Spleen (tissue), 11 donors: ENCODE results near the gene ATXN10. TPM values are rescaled to one million over a fixed set of nuclear protein-coding genes. Genes with fewer than 3 reads are reported as not detected.

Source experiments
- DNase-seq: peaks from one replicate; pipeline ENCODE4 v3.0.0-alpha.2; 2020
- H3K27ac ChIP-seq, 8 donors: fragments of 200-600 bp; sonication (generic) in 7 of 8; 1 replicate in 4 of 8; 2 replicates in 4 of 8; pipeline versions ENCODE4 v1.5.0 to v1.8.0; 2016 to 2021; ENCODE audit warnings: inconsistent platforms in 4 of 8, mild to moderate bottlenecking in 4 of 8, moderate library complexity in 1 of 8
- H3K27me3 ChIP-seq, 7 donors: fragments of 200-600 bp; sonication (generic) in 6 of 7; replicated peaks in 1 of 7; 1 replicate in 4 of 7; 2 replicates in 3 of 7; pipeline versions ENCODE4 v1.5.0 to v1.8.0; 2016 to 2021; ENCODE audit warnings: inconsistent platforms in 3 of 7, mild to moderate bottlenecking in 1 of 7
- H3K36me3 ChIP-seq, 6 donors: fragments of 200-600 bp; sonication (generic) in 5 of 6; 1 replicate in 4 of 6; 2 replicates in 2 of 6; pipeline versions ENCODE4 v1.5.0 to v1.8.0; 2016 to 2021; ENCODE audit warnings: inconsistent platforms in 2 of 6
- H3K4me1 ChIP-seq, 6 donors: fragments of 200-600 bp; sonication (generic) in 5 of 6; 1 replicate in 3 of 6; 2 replicates in 3 of 6; pipeline versions ENCODE4 v1.5.0 to v1.8.0; 2016 to 2021; ENCODE audit warnings: inconsistent platforms in 3 of 6
- H3K4me3 ChIP-seq, 8 donors: fragments of 200-600 bp; sonication (generic) in 7 of 8; 1 replicate in 4 of 8; 2 replicates in 4 of 8; pipeline versions ENCODE4 v1.5.0 to v1.8.0; 2016 to 2021; ENCODE audit warnings: inconsistent platforms in 4 of 8, mild to moderate bottlenecking in 4 of 8, moderate library complexity in 2 of 8
- H3K9me3 ChIP-seq, 8 donors: fragments of 200-600 bp; sonication (generic) in 7 of 8; 1 replicate in 4 of 8; 2 replicates in 4 of 8; pipeline versions ENCODE4 v1.5.0 to v1.8.0; 2016 to 2021; ENCODE audit warnings: inconsistent platforms in 4 of 8
- POLR2A ChIP-seq, 3 donors: fragments of 450-650 bp; IDR thresholded peaks; one replicate each; pipeline ENCODE4 v1.5.1; 2017; ENCODE audit warnings: antibody characterized with exemption in 3 of 3, mild to moderate bottlenecking in 1 of 3
- POLR2AphosphoS5 ChIP-seq, 3 donors: sonication (generic); formaldehyde crosslinking; IDR thresholded peaks; one replicate each; pipeline ENCODE4 v1.5.1; 2017; ENCODE audit warnings: antibody characterized with exemption in 3 of 3
- WGBS, 5 donors: extraction: QIAGEN DNeasy Blood & Tissue Kit in 3 of 5; methylation state at CpG; one replicate each; pipeline versions ENCODE4 v1.1.5 to v1.1.7; 2013 to 2018; 5-methylcytosine and 5-hydroxymethylcytosine counted together
- intact Hi-C: fragments of 100-400 bp; cut with DNase I; formaldehyde crosslinking; loops from one replicate; pipeline ENCODE4 v1.15.0; 2023; ENCODE audit warnings: low total_unique reads
- microRNA-seq, 3 donors: library from miRNA; unstranded; fragments of <30 nt; microRNA quantifications; one replicate each; pipeline versions ENCODE4 to v1.1.0, GENCODE V29; 2019 to 2020
- polyA plus RNA-seq, 3 donors: library from polyadenylated mRNA; stranded (reverse); fragments of 200-250 nt; gene quantifications; one replicate each; pipeline ENCODE4 v1.2.1, GENCODE V29; 2013
- small RNA-seq, 4 donors: library from RNA; depleted of rRNA; stranded (forward); fragments of <200 nt; gene quantifications; one replicate each; pipeline ENCODE3, GENCODE V24; 2016
- total RNA-seq, 7 donors: library from RNA; depleted of rRNA in 3 of 7; stranded (reverse); fragments of >200 nt in 3 of 7; fragmentation: NEBNext Ultra II Directional in 4 of 7; extraction: Animal tissue kit (Norgen Biotek cat#: 25700) in 4 of 7; gene quantifications; one replicate each; pipeline versions ENCODE4 v1.1.0 to v1.2.1, GENCODE V29; 2016 to 2021
- TF ChIP-seq, protein P1 (sequence below), 11 experiments: fragments of 200-600 bp in 7 of 11; fragments of 450-650 bp in 4 of 11; sonication (generic) in 4 of 11; IDR thresholded peaks in 8 of 11; conservative IDR thresholded peaks in 3 of 11; 1 replicate in 7 of 11; 2 replicates in 4 of 11; pipeline versions ENCODE4 v1.4.0 to v1.8.0; 2016 to 2021; ENCODE audit warnings: antibody characterized with exemption in 11 of 11, inconsistent platforms in 4 of 11, mild to moderate bottlenecking in 1 of 11
- donor health status: healthy with polysubstance abuse.
- donor health status: DM: no; HTN: no; CAD: no; lungs with moderate emphysema.
- donor health status: DM: no; HTN: no; CAD: no.
- donor health status: Bipolar disorder and iron deficiency.
- donor health status: healthy.
- donor health status: DM: no; HTN: no; CAD: no.
- donor health status: DM: yes; HTN: yes; CAD: no.

Gene ATXN10
- total and polyA plus RNA-seq, 10 donors: 46.1 to 119 (median 84.6) TPM

DNA sequence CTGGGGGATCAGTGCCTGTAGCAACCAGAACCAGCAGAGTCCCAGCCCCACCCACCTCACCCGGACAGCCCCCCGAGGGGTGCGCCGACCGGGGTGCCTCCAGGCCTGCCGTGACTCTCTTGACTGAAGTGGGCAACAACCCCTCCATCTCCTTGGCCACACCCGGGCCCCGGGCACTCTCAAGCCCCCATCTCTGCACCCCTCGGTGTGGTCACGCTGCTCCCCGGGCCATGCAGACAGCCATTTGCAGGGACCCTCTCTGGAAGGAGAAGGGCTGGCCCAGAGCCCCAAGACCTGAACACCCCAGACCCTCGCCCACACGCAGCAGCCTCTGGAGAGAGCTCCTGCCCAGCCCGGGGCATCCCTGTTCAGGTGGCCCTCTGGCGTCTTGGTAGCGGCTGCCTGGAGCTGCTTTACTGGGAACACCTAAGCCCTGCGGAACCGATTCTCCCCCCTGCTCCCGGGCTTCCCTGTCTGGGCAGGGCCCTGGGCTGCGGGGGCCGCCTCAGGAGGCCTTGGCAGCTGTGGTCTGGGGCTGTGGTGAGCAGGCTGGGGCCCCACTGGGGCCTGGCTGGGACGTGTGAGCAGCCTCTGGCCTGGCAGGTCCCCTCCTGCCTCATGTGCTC lies 220.5 kb downstream of the ATXN10 start:
- no peak overlapping the region for H3K27ac ChIP-seq
- 63 to 84% (median 65%) methylated on average over 12 to 22 of the region's 22 CpGs for WGBS, 5 donors
- H3K27me3 ChIP-seq: peaks cover 0 to 88% (median 34%) of the 10 kb centered on the region in 7 donors
- H3K9me3 ChIP-seq: no peaks in the 10 kb centered on the region
- H3K4me1 ChIP-seq: no peaks in the 10 kb centered on the region
- DNase-seq: peak; percentile 64
- no peaks in the 10 kb centered on the region for H3K36me3 ChIP-seq
- intact Hi-C loops: no loop called here
- H3K4me3 ChIP-seq: no peak overlapping the region
- TF ChIP-seq POLR2AphosphoS5 (IDR thresholded peaks at IDR 0.05) (no peak), POLR2A (IDR thresholded peaks at IDR 0.05) (no peak)
- TF ChIP-seq, protein P1, sequence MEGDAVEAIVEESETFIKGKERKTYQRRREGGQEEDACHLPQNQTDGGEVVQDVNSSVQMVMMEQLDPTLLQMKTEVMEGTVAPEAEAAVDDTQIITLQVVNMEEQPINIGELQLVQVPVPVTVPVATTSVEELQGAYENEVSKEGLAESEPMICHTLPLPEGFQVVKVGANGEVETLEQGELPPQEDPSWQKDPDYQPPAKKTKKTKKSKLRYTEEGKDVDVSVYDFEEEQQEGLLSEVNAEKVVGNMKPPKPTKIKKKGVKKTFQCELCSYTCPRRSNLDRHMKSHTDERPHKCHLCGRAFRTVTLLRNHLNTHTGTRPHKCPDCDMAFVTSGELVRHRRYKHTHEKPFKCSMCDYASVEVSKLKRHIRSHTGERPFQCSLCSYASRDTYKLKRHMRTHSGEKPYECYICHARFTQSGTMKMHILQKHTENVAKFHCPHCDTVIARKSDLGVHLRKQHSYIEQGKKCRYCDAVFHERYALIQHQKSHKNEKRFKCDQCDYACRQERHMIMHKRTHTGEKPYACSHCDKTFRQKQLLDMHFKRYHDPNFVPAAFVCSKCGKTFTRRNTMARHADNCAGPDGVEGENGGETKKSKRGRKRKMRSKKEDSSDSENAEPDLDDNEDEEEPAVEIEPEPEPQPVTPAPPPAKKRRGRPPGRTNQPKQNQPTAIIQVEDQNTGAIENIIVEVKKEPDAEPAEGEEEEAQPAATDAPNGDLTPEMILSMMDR (IDR thresholded peaks at IDR 0.05 in 8 of 11, conservative IDR thresholded peaks at IDR 0.05 in 3 of 11): no peak

DNA sequence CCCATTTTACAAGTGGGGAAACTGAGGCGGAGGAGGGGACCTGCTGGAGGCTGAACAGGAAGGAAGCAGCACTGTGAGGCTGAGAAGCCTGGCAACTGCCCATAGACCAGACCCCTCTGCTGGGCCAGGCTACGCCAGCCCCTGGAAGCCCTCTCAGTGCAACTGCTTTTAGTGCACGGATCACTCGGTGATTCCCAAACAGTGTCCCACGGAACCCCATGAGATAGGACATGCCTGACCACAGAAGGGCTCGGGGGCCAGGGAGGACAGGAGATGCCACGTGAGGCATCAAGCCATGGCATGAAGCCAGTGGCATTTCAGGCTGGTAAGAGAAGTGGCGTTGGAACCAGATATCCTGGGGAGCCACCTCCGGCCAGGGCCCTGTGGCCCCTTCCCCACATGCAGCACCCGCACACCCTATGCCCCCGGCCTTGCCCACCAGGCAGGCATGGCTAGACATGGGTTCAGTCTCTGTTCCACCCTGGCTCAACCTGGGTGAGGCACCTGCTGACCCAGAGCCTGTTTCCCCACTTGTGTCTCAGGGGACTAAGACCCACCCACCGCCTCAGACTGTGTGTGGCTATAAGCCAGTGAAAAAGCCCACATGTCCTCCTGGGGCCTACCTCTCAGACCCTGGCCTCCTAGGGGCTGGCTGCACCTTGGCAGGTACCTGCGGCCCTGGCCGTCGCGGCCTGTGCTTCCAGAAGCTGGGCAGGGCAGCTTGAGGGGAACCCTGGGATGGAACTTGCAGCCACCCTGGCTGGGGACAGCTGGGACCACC lies 221.2 kb downstream of the ATXN10 start:
- intact Hi-C loops: no loop called here
- no peaks in the 10 kb centered on the region for H3K36me3 ChIP-seq
- peak; percentile 59 for DNase-seq
- H3K4me1 ChIP-seq: no peaks in the 10 kb centered on the region
- TF ChIP-seq, protein P1 (IDR thresholded peaks at IDR 0.05 in 8 of 11, conservative IDR thresholded peaks at IDR 0.05 in 3 of 11): no peak
- TF ChIP-seq POLR2AphosphoS5 (IDR thresholded peaks at IDR 0.05) (no peak), POLR2A (IDR thresholded peaks at IDR 0.05) (no peak)
- H3K4me3 ChIP-seq: no peak overlapping the region
- H3K27me3 ChIP-seq: peaks cover 0 to 92% (median 34%) of the 10 kb centered on the region in 7 donors
- 76 to 85% (median 76%) methylated on average over 11 to 16 of the region's 16 CpGs for WGBS, 5 donors
- no peak overlapping the region for H3K27ac ChIP-seq
- no peaks in the 10 kb centered on the region for H3K9me3 ChIP-seq

DNA sequence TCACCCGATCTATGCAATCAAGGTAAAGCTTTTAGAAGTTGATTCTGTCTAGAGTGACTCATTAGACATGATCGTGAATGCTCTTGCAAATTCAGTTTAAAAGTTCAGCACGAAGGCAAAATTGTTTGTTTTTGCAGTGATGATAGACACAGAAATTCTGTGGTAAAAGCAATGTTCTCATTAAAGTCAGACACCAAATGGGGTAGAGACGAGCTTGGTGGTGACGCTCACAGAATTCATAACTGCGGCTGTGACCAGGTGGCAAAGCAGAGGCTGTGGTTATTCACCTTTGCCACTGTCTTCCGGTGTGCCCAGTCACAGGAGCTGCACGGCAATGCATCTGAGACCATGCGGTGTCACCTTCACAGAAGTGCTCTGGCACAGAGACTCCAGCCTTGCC lies 221.9 kb downstream of the ATXN10 start:
- no peaks in the 10 kb centered on the region for H3K4me1 ChIP-seq
- no peaks in the 10 kb centered on the region for H3K36me3 ChIP-seq
- TF ChIP-seq POLR2AphosphoS5 (IDR thresholded peaks at IDR 0.05): no peak
- TF ChIP-seq, protein P1 (IDR thresholded peaks at IDR 0.05 in 8 of 11, conservative IDR thresholded peaks at IDR 0.05 in 3 of 11): no peak
- TF ChIP-seq POLR2A (IDR thresholded peaks at IDR 0.05): no peak
- intact Hi-C loops: no loop called here
- no peaks in the 10 kb centered on the region for H3K9me3 ChIP-seq
- H3K27me3 ChIP-seq: peaks cover 0 to 91% (median 34%) of the 10 kb centered on the region in 7 donors
- 77 to 91% (median 81%) methylated on average over 9 of the region's 9 CpGs for WGBS, 5 donors
- H3K4me3 ChIP-seq: no peak overlapping the region
- DNase-seq: no peak
- H3K27ac ChIP-seq: no peak overlapping the region

Small RNAs within 50 kb of the gene (microRNA-seq; reads per million reads assigned to microRNA genes)
- gene MIR4762: 0 to 1.1 (median 0.57) reads per million in 3 donors

Small RNAs within 50 kb of the gene (small RNA-seq; reads per million reads assigned to genes)
- gene MIR4762 (0 to 0.07 (median 0) reads per million in 4 donors), gene RNU6-1161P (0 reads per million in 4 donors)

Other genes starting within 250 kb of the ATXN10 start
- 10 to 100 TPM in 5 of 7 donors, 1 to 10 TPM in 2; 5.2 to 20.3 (median 13.5) TPM for gene FBLN1, start 169.0 kb upstream of the ATXN10 start, total RNA-seq
- gene FBLN1, start 169.0 kb upstream of the ATXN10 start, polyA plus RNA-seq: 10 to 100 TPM in 1 of 3 donors, 1 to 10 TPM in 2; 1.9 to 10.4 (median 6.1) TPM